HEK293 (cell line): ENCODE data around the gene CD44.

ENCODE experiments used
- CTCF ChIA-PET: fragments of 350-600 bp; formaldehyde crosslinking; extraction: SDS; loops from one replicate; lab custom pipeline; 2021; ENCODE audit warnings: antibody characterized with exemption; lab: Yijun Ruan, JAX
- POLR2A ChIA-PET: fragments of 300-600 bp; formaldehyde crosslinking; extraction: SDS; loops from one replicate; lab custom pipeline; 2020; ENCODE audit warnings: antibody characterized with exemption, inconsistent platforms; lab: Yijun Ruan, JAX
- H3K27ac ChIP-seq: fragments of 200-500 bp; sonication (Bioruptor generic); 2 replicates; pipeline ENCODE4 v1.5.1; 2014; ENCODE audit warnings: low read depth, low read length, control low read depth, inconsistent platforms; ENCODE audit errors: extremely low read depth
- H3K36me3 ChIP-seq, 2 experiments: fragments of 200-500 bp in 1 of 2; sonication (Bioruptor generic) in 1 of 2; 1 replicate in 1 of 2; 2 replicates in 1 of 2; pipeline ENCODE4 v1.5.1; 2014 to 2017; ENCODE audit warnings: inconsistent platforms in 2 of 2, low read length in 2 of 2; ENCODE audit not compliant: control insufficient read depth in 2 of 2, insufficient read depth in 1 of 2
- H3K4me1 ChIP-seq: fragments of 200-500 bp; sonication (Bioruptor generic); 2 replicates; pipeline ENCODE4 v1.5.1; 2014; ENCODE audit warnings: mild to moderate bottlenecking, low read length, inconsistent platforms; ENCODE audit not compliant: control insufficient read depth, insufficient read depth
- H3K4me3 ChIP-seq: 2 replicates; pipeline ENCODE4 v1.5.1; 2011; ENCODE audit warnings: low read depth, mild to moderate bottlenecking, control low read depth, low read length, moderate library complexity
- H3K9me3 ChIP-seq: fragments of 200-500 bp; sonication (Bioruptor generic); 2 replicates; pipeline ENCODE4 v1.5.1; 2014; ENCODE audit warnings: low read depth, low read length, inconsistent platforms; ENCODE audit not compliant: control insufficient read depth, insufficient read depth
- BCL11B ChIP-seq: fragments of 450-650 bp; formaldehyde crosslinking; IDR thresholded peaks from 2 replicates; pipeline ENCODE4 v1.5.1; 2016; ENCODE audit warnings: low read depth, missing biosample characterization, missing genetic modification characterization
- GFI1B ChIP-seq: fragments of 450-650 bp; formaldehyde crosslinking; IDR thresholded peaks from 2 replicates; pipeline ENCODE4 v1.5.1; 2016; ENCODE audit warnings: missing biosample characterization, missing genetic modification characterization
- MEIS1 ChIP-seq: sonication (generic); formaldehyde crosslinking; IDR thresholded peaks from 2 replicates; pipeline ENCODE4 v1.8.1; 2022; ENCODE audit warnings: missing genetic modification reagents, mild to moderate bottlenecking, borderline replicate concordance
- RBAK ChIP-seq: fragments of 450-650 bp; formaldehyde crosslinking; IDR thresholded peaks from 2 replicates; pipeline ENCODE4 v1.5.1; 2016; ENCODE audit warnings: missing biosample characterization, missing genetic modification characterization
- REPIN1 ChIP-seq: fragments of 450-650 bp; formaldehyde crosslinking; IDR thresholded peaks from 2 replicates; pipeline ENCODE4 v1.5.1; 2017; ENCODE audit warnings: missing biosample characterization, missing genetic modification characterization, low read depth
- ZBTB1 ChIP-seq: fragments of 450-650 bp; formaldehyde crosslinking; IDR thresholded peaks from 2 replicates; pipeline ENCODE4 v1.5.1; 2016; ENCODE audit warnings: missing biosample characterization, missing genetic modification characterization
- ZFP37 ChIP-seq: fragments of 450-650 bp; formaldehyde crosslinking; IDR thresholded peaks from 2 replicates; pipeline ENCODE4 v1.5.1; 2016; ENCODE audit warnings: missing biosample characterization, missing genetic modification characterization
- ZNF138 ChIP-seq: fragments of 450-650 bp; formaldehyde crosslinking; IDR thresholded peaks from 2 replicates; pipeline ENCODE4 v1.5.1; 2016; ENCODE audit warnings: missing biosample characterization, missing genetic modification characterization, borderline replicate concordance
- ZNF174 ChIP-seq: fragments of 450-650 bp; formaldehyde crosslinking; IDR thresholded peaks from 2 replicates; pipeline ENCODE4 v1.5.0; 2017; ENCODE audit warnings: missing biosample characterization, mild to moderate bottlenecking, missing genetic modification characterization
- ZNF211 ChIP-seq: fragments of 450-650 bp; formaldehyde crosslinking; IDR thresholded peaks from 2 replicates; pipeline ENCODE4 v1.5.1; 2016; ENCODE audit warnings: low read depth, missing biosample characterization, missing genetic modification characterization
- ZNF223 ChIP-seq: fragments of 450-650 bp; formaldehyde crosslinking; IDR thresholded peaks from 2 replicates; pipeline ENCODE4 v1.5.1; 2016; ENCODE audit warnings: missing biosample characterization, missing genetic modification characterization
- ZNF23 ChIP-seq: fragments of 450-650 bp; formaldehyde crosslinking; IDR thresholded peaks from 2 replicates; pipeline ENCODE4 v1.5.1; 2016; ENCODE audit warnings: missing biosample characterization, missing genetic modification characterization, borderline replicate concordance
- ZNF248 ChIP-seq: fragments of 450-650 bp; formaldehyde crosslinking; IDR thresholded peaks from 2 replicates; pipeline ENCODE4 v1.5.1; 2017; ENCODE audit warnings: missing biosample characterization, missing genetic modification characterization
- ZNF391 ChIP-seq: fragments of 450-650 bp; formaldehyde crosslinking; IDR thresholded peaks from 2 replicates; pipeline ENCODE4 v1.5.1; 2016; ENCODE audit warnings: low read depth, missing biosample characterization, missing genetic modification characterization, borderline replicate concordance
- ZNF473 ChIP-seq: fragments of 450-650 bp; formaldehyde crosslinking; IDR thresholded peaks from 2 replicates; pipeline ENCODE4 v1.5.1; 2017; ENCODE audit warnings: missing biosample characterization, missing genetic modification characterization
- ZNF48 ChIP-seq: fragments of 450-650 bp; formaldehyde crosslinking; IDR thresholded peaks from 2 replicates; pipeline ENCODE4 v1.5.1; 2016; ENCODE audit warnings: missing biosample characterization, missing genetic modification characterization
- ZNF548 ChIP-seq: fragments of 450-650 bp; formaldehyde crosslinking; IDR thresholded peaks from 2 replicates; pipeline ENCODE4 v1.5.1; 2016; ENCODE audit warnings: missing biosample characterization, missing genetic modification characterization
- ZNF670 ChIP-seq: fragments of 450-650 bp; formaldehyde crosslinking; IDR thresholded peaks from 2 replicates; pipeline ENCODE4 v1.5.1; 2016; ENCODE audit warnings: missing biosample characterization, missing genetic modification characterization, low read depth
- TF ChIP-seq, protein P1 (sequence below): fragments of 450-650 bp; IDR thresholded peaks from 2 replicates; pipeline ENCODE4 v1.5.1; 2018; ENCODE audit warnings: missing biosample characterization, missing genetic modification characterization
- TF ChIP-seq, protein P2 (sequence below): sonication (generic); formaldehyde crosslinking; IDR thresholded peaks from 2 replicates; pipeline ENCODE4 v1.8.1; 2022; ENCODE audit warnings: mild to moderate bottlenecking, moderate library complexity, missing genetic modification reagents
- TF ChIP-seq, protein P3 (sequence below): fragments of 450-650 bp; formaldehyde crosslinking; IDR thresholded peaks from 2 replicates; pipeline ENCODE4 v1.5.1; 2016; ENCODE audit warnings: missing biosample characterization, missing genetic modification characterization
- TF ChIP-seq, protein P4 (sequence below): fragments of 450-650 bp; formaldehyde crosslinking; IDR thresholded peaks from 2 replicates; pipeline ENCODE4 v1.5.1; 2016; ENCODE audit warnings: missing biosample characterization, missing genetic modification characterization

Gene CD44

DNA sequence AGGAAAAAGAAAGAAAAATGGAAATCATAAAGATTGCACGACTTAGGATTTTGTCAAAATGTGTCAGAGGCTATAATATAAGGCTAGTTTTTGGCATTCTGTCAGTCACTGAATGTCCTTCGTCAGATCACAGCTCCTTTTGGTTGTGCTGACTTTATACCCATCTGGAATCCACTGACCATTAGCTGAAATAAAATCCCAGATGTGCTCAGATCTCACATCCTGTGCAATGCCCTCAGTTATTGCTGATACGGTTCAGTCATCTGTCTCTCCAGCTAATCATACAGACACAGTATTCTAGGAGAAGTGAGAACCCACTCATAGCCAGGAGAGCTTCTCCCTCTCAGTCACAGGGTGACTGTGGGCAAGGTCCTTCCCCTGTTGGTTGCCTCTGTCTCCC lies 11.5 kb downstream of the CD44 start:
- CTCF ChIA-PET, result interaction anchor here (0.6 to 0.9 kb wide), 4 partner anchors 46 to 657 kb away, joined by 3 read pairs; no protein-coding TSS in a partner anchor
- Histone ChIP-seq H3K27ac (no peak overlapping the region), H3K4me3 (no peak overlapping the region), H3K36me3 (no peaks in the 10 kb centered on the region), H3K4me1 (no peaks in the 10 kb centered on the region), H3K9me3 (no peaks in the 10 kb centered on the region)
- TF ChIP-seq ZNF391, result no peak
- no peak for TF ChIP-seq ZBTB1 (tag by site-specific recombination)
- TF ChIP-seq ZNF473 (tag by site-specific recombination), result no peak
- no peak for TF ChIP-seq ZFP37
- TF ChIP-seq, protein P1, sequence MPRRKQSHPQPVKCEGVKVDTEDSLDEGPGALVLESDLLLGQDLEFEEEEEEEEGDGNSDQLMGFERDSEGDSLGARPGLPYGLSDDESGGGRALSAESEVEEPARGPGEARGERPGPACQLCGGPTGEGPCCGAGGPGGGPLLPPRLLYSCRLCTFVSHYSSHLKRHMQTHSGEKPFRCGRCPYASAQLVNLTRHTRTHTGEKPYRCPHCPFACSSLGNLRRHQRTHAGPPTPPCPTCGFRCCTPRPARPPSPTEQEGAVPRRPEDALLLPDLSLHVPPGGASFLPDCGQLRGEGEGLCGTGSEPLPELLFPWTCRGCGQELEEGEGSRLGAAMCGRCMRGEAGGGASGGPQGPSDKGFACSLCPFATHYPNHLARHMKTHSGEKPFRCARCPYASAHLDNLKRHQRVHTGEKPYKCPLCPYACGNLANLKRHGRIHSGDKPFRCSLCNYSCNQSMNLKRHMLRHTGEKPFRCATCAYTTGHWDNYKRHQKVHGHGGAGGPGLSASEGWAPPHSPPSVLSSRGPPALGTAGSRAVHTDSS, result no peak
- no peak for TF ChIP-seq GFI1B
- TF ChIP-seq RBAK (tag by site-specific recombination), result no peak
- TF ChIP-seq ZNF548 (tag by site-specific recombination), result no peak
- no peak for TF ChIP-seq ZNF248 (tag by site-specific recombination)
- TF ChIP-seq ZNF223 (tag by site-specific recombination), result no peak
- no peak for TF ChIP-seq ZNF174 (tag by site-specific recombination)
- TF ChIP-seq, protein P2, sequence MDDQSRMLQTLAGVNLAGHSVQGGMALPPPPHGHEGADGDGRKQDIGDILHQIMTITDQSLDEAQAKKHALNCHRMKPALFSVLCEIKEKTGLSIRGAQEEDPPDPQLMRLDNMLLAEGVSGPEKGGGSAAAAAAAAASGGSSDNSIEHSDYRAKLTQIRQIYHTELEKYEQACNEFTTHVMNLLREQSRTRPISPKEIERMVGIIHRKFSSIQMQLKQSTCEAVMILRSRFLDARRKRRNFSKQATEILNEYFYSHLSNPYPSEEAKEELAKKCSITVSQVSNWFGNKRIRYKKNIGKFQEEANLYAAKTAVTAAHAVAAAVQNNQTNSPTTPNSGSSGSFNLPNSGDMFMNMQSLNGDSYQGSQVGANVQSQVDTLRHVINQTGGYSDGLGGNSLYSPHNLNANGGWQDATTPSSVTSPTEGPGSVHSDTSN, result no peak
- TF ChIP-seq, protein P3, sequence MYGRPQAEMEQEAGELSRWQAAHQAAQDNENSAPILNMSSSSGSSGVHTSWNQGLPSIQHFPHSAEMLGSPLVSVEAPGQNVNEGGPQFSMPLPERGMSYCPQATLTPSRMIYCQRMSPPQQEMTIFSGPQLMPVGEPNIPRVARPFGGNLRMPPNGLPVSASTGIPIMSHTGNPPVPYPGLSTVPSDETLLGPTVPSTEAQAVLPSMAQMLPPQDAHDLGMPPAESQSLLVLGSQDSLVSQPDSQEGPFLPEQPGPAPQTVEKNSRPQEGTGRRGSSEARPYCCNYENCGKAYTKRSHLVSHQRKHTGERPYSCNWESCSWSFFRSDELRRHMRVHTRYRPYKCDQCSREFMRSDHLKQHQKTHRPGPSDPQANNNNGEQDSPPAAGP, result no peak
- TF ChIP-seq ZNF48, result no peak
- no peak for TF ChIP-seq ZNF138 (tag by site-specific recombination)
- POLR2A ChIA-PET, result no interaction called here

DNA sequence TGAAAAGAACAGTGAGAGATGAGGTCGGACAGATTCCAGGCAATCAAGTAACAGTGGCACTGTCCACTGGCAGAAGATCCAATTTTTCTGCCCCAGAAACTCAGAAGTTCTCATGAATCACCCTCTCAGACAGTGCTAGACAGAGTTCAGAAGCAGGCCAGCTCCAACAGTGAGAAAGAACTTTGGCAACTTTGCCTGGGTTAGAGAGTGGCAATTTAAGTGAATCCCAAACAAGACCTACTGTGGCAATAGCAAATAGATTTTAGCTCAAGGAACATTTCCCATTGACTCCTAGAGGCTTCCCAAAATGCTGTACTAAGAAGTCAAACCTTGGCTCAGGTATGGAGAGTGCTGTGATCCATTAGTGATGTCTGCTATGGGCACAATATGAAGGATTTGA lies 12.3 kb downstream of the CD44 start:
- Histone ChIP-seq H3K36me3 (no peaks in the 10 kb centered on the region), H3K4me1 (no peaks in the 10 kb centered on the region), H3K4me3 (no peak overlapping the region), H3K9me3 (no peaks in the 10 kb centered on the region), H3K27ac (no peak overlapping the region)
- CTCF ChIA-PET, result interaction anchor here (0.9 kb wide), 1 partner anchor 45 kb away, joined by 3 read pairs; no protein-coding TSS in a partner anchor
- TF ChIP-seq, protein P4, sequence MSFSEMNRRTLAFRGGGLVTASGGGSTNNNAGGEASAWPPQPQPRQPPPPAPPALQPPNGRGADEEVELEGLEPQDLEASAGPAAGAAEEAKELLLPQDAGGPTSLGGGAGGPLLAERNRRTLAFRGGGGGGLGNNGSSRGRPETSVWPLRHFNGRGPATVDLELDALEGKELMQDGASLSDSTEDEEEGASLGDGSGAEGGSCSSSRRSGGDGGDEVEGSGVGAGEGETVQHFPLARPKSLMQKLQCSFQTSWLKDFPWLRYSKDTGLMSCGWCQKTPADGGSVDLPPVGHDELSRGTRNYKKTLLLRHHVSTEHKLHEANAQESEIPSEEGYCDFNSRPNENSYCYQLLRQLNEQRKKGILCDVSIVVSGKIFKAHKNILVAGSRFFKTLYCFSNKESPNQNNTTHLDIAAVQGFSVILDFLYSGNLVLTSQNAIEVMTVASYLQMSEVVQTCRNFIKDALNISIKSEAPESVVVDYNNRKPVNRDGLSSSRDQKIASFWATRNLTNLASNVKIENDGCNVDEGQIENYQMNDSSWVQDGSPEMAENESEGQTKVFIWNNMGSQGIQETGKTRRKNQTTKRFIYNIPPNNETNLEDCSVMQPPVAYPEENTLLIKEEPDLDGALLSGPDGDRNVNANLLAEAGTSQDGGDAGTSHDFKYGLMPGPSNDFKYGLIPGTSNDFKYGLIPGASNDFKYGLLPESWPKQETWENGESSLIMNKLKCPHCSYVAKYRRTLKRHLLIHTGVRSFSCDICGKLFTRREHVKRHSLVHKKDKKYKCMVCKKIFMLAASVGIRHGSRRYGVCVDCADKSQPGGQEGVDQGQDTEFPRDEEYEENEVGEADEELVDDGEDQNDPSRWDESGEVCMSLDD, result no peak
- peak; percentile 48; the same call in 1 of the 2 replicates for TF ChIP-seq ZNF23 (tag by site-specific recombination)
- TF ChIP-seq ZNF670 (tag by site-specific recombination), result no peak
- no peak for TF ChIP-seq BCL11B (tag by site-specific recombination)
- TF ChIP-seq REPIN1 (tag by site-specific recombination), result no peak
- TF ChIP-seq ZNF138 (tag by site-specific recombination), result no peak
- no peak for TF ChIP-seq MEIS1
- TF ChIP-seq ZNF211 (tag by site-specific recombination), result no peak
- POLR2A ChIA-PET, result interaction anchor here (1.5 kb wide), 1 partner anchor 12 kb away, joined by 3 read pairs; no protein-coding TSS in a partner anchor
